Ascending aorta (tissue), 2 donors: Measurements from ENCODE around the gene R3HDM4. TPM values are rescaled to one million over a fixed set of nuclear protein-coding genes. Genes with fewer than 3 reads are reported as not detected.
A peak's percentile ranks its signal among the peaks of the same experiment; 100 is the strongest.

Experiments
- DNase-seq, 2 donors: peaks; one replicate each; pipeline ENCODE4 v3.0.0-alpha.2; 2019; ENCODE audit warnings: low spot score in 2 of 2
- H3K27ac ChIP-seq, 2 donors: fragments of 200-600 bp; sonication (generic); one replicate each; pipeline ENCODE4 v1.5.1; 2016 to 2017; ENCODE audit warnings: mild to moderate bottlenecking in 1 of 2
- H3K27me3 ChIP-seq: fragments of 200-600 bp; sonication (generic); one replicate; pipeline ENCODE4 v1.5.1; 2017
- H3K36me3 ChIP-seq, 2 donors: fragments of 200-600 bp; sonication (generic); one replicate each; pipeline ENCODE4 v1.5.1; 2016
- H3K4me1 ChIP-seq, 2 donors: fragments of 200-600 bp; sonication (generic); one replicate each; pipeline ENCODE4 v1.5.1; 2016 to 2017; ENCODE audit warnings: mild to moderate bottlenecking in 1 of 2
- H3K4me3 ChIP-seq, 2 donors: fragments of 200-600 bp; sonication (generic); one replicate each; pipeline ENCODE4 v1.5.1; 2016 to 2017; ENCODE audit warnings: mild to moderate bottlenecking in 1 of 2
- H3K9me3 ChIP-seq, 2 donors: fragments of 200-600 bp; sonication (generic); one replicate each; pipeline ENCODE4 v1.5.1; 2016
- intact Hi-C: fragments of 100-400 bp; cut with DNase I; formaldehyde crosslinking; loops from one replicate; pipeline ENCODE4 v1.15.1; 2023
- total RNA-seq: library from RNA; depleted of rRNA; stranded (reverse); fragments of >200 nt; gene quantifications from one replicate; pipeline ENCODE4 v1.1.0, GENCODE V29; 2016
- TF ChIP-seq, protein P1 (sequence below), 3 experiments: fragments of 200-600 bp in 2 of 3; fragments of 450-650 bp in 1 of 3; sonication (generic) in 2 of 3; IDR thresholded peaks; one replicate each; pipeline ENCODE4 v1.5.1; 2016 to 2019; ENCODE audit warnings: antibody characterized with exemption in 3 of 3, mild to moderate bottlenecking in 1 of 3, moderate library complexity in 1 of 3

The R3HDM4 gene
- total RNA-seq, 1 donor from 2014 or later: 81.5 TPM

DNA sequence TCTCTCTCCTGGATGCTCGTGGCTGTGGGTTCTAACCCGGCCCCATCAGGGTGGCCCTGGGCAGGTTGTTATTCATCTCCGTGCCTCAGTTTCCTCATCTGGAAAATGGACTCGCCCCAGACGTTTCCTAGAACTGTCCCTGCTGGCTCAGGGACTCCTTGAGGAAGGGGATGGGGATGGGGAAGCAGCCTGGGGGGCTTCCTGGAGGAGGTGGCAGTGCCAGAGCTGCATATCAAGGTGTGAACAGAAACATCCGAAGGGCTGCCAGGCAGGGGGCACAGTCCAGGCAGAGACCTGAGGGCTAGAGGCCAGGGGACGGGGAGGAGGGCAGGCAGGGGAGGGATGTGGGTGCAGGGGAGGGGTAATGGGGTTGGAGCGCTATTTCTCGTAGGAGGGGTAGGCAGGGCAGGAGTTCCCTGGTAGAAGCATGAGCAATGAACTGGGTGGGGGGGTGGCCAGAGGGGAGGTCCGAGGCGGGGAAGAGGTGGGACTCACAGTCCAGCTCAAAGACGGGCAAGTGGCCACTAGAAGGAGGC is 64.6 kb downstream of the R3HDM4 start:
- intact Hi-C loops: no loop called here
- TF ChIP-seq, protein P1, sequence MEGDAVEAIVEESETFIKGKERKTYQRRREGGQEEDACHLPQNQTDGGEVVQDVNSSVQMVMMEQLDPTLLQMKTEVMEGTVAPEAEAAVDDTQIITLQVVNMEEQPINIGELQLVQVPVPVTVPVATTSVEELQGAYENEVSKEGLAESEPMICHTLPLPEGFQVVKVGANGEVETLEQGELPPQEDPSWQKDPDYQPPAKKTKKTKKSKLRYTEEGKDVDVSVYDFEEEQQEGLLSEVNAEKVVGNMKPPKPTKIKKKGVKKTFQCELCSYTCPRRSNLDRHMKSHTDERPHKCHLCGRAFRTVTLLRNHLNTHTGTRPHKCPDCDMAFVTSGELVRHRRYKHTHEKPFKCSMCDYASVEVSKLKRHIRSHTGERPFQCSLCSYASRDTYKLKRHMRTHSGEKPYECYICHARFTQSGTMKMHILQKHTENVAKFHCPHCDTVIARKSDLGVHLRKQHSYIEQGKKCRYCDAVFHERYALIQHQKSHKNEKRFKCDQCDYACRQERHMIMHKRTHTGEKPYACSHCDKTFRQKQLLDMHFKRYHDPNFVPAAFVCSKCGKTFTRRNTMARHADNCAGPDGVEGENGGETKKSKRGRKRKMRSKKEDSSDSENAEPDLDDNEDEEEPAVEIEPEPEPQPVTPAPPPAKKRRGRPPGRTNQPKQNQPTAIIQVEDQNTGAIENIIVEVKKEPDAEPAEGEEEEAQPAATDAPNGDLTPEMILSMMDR (IDR thresholded peaks at IDR 0.05): no peak
- Histone ChIP-seq H3K4me3 (no peak overlapping the region), H3K36me3 (no peaks in the 10 kb centered on the region), H3K9me3 (no peaks in the 10 kb centered on the region), H3K27ac (peak overlapping the region in 1 of 2 donors; percentile 19), H3K4me1 (peaks cover 4 to 8% of the 10 kb centered on the region in 2 donors), H3K27me3 (peaks cover 42% of the 10 kb centered on the region)
- DNase-seq: no peak

Other genes starting within 250 kb of the R3HDM4 start
- gene FSTL3, start 236.8 kb downstream of the R3HDM4 start, total RNA-seq: 541 TPM
- gene PRSS57, start 217.8 kb downstream of the R3HDM4 start, total RNA-seq: not detected
- 107 TPM for gene PALM, start 204.3 kb downstream of the R3HDM4 start, total RNA-seq
- gene MISP, start 162.1 kb downstream of the R3HDM4 start, total RNA-seq: not detected
- gene PTBP1, start 115.8 kb downstream of the R3HDM4 start, total RNA-seq: 210 TPM
- not detected for gene PLPPR3, start 91.3 kb downstream of the R3HDM4 start, total RNA-seq
- gene AZU1, start 85.4 kb downstream of the R3HDM4 start, total RNA-seq: not detected
- not detected for gene PRTN3, start 72.2 kb downstream of the R3HDM4 start, total RNA-seq
- not detected for gene ELANE, start 60.9 kb downstream of the R3HDM4 start, total RNA-seq
- gene CFD, start 53.6 kb downstream of the R3HDM4 start, total RNA-seq: 1,680 TPM
- 73.2 TPM for gene MED16, start 20.0 kb downstream of the R3HDM4 start, total RNA-seq
- gene RNU6-9, start 19.7 kb downstream of the R3HDM4 start, total RNA-seq: not detected
- not detected for gene KISS1R, start 4.1 kb upstream of the R3HDM4 start, total RNA-seq
- gene ARID3A, start 12.8 kb upstream of the R3HDM4 start, total RNA-seq: 55.3 TPM
- gene WDR18, start 71.1 kb upstream of the R3HDM4 start, total RNA-seq: 65.7 TPM
- gene GRIN3B, start 87.2 kb upstream of the R3HDM4 start, total RNA-seq: not detected
- gene TMEM259, start 107.9 kb upstream of the R3HDM4 start, total RNA-seq: 452 TPM
- gene RNU6-2, start 108.3 kb upstream of the R3HDM4 start, total RNA-seq: not detected
- gene CNN2, start 113.4 kb upstream of the R3HDM4 start, total RNA-seq: 79.1 TPM
- 96.6 TPM for gene ABCA7, start 126.9 kb upstream of the R3HDM4 start, total RNA-seq
- 66.5 TPM for gene ARHGAP45, start 153.9 kb upstream of the R3HDM4 start, total RNA-seq
- 72.1 TPM for gene POLR2E, start 182.2 kb upstream of the R3HDM4 start, total RNA-seq
- gene GPX4, start 190.8 kb upstream of the R3HDM4 start, total RNA-seq: 348 TPM